Hematopoietic multipotent progenitor cell treated with erythropoietin and hydrocortisone succinate and interleukin-3 and kit ligand, for 15 days (in vitro differentiated cells): ENCODE data around the gene PAX2.

Experiments
- DNase-seq: peaks from one replicate; pipeline ENCODE4 v3.0.0-alpha.2; 2015; ENCODE audit warnings: low spot score

PAX2 gene

DNA sequence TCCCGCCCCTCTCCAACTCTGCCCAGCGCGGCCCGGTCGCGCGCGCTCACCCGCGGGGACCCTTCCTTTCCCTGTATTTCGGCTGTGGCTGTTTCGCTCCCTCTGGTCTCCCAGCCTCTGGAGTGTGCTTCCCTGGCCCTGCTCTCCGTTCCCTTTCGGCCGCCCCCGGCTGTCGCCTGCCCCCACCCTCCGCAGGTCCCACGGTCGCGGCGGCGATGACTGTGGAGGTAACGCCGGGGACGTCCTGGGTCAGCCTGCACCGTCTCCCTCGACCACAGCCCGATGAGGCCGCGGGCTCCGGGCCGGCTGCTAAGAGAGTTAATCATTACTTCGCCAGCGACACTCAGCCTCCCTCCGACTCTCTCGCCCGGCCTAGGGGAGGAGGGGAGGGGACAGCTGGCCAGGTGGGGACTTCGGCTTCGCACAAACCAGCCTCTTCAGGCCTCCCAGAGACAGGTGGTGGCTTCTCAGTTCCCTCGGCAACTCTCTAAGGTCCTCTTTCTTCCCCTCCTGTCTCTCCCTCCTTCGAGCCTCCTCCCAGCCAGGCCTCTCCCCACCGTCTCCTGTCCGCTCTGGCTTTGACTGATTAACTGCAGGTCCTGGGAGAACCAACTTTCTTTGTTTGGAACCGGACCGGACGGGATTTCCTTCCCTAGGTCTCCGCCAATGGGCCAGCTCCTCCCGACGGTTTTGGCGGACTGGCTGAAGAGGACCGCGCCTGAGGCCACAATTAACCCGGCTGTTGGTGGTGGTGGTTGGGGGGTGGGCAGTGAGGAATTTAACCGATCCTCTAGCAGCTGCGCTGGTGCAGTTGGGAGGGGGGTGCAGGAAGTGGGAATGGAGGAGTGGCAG, 5.6 kb upstream of the PAX2 start:
- no peak for DNase-seq

DNA sequence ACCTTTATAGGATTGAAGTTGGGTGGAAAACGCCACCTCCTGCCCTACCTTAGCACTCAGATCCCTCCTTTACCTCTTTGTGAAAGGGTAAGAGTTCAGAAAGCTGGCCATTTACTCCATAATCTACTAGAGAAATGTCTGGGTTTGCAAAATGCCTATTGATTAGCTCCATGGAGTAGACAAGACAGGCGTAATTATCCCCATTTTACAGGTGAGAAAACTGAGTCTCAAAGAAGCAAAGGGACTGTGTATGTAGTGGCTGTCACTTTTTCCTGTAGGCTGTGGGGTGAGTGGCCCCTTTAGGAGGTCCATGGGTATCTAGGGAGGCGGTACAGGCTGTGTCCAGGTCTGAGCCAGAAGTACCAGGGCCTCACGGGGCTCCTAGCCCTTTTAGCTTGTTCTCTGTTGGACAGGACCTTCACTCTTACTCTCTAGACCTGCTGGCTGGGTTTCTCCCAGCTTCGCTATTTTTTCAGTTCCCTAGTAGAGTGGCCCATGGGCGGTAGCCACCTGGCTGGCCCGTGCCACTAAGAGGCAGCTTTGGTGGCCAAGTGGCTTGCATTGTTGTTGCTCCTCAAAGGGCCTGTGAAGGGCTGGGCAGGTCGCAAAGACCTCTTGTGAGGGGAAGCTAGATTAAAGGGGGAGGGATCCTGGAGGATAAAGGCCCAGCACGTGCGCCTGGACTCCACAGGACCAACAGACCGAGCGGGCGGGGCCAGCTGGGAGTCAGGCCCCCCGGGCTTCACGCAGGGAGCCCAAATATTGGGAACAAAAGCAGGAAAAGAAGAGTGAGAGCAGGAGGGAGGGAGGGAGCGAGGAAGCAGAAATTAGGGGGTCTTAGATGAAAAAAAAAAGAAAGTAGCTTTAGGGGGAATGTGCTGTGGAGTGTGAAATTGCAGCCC, 4.7 kb upstream of the PAX2 start:
- DNase-seq: no peak

DNA sequence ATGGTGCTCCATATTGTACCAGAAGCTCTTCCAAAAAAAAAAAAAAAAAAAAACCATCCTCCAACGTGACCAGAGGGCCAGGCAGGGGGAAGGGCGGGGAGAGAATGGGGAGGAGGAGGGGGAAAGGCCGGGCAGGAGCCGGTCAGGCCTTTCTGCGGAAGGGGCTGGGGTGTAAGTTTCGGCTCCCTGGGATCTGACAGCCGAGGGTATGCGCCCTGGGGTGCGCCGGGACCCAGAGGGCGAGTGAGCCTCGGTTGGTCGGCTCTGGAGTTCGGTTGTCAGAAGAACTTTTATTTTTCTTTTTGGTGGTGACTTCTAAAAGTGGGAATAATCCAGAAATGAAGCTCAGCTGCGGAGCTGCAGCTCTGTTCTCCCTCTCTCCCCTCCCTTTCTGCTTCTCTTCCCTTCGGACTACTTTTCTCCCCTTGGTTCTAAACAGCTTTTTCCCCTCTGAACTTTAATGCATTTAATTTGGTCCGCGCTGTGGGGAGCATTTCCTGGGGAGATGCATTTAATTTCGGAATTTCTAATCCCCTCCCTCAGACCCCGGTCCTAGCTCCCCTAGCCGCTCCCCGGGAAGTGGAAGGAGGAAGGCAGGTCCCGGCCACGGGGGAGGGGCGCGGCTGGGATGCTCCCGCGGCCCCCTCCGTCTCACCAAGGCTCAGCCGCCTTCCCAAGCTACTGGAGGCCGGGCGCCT, 3.9 kb upstream of the PAX2 start:
- DNase-seq: no peak

DNA sequence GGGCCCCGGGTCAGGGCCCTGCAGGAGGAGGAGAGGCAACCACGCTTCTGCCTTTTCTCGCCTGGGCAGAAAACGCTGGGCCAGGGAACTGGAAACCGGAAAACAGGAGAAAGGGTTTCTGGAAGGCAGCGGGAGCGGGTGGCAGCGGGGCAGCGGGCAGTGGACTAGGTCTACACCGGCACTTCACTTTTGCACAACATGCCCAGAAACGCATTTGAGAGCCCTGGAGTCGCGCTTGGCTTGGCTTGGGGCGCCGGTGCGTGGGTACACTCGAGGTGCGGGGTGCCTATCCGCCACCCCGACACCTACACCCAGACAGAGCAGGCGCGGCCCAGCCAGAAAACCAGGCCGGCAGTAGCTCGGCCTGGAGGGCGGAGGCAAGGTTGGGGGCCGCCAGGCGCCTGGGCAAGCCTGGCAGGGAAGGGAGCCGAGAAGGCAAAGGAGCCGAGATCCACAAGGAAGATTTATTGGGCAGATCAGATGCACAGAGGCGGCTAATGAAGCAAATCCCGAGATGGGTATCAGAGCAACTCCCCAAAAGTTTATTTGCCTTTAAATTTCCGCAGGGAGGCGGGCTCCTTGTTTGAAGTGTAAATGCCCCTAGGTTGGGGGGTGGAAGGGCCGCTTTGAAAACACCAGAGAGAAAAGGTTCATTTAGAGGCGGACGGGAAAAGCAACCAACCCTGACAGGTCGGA, 3.2 kb upstream of the PAX2 start:
- DNase-seq: no peak

DNA sequence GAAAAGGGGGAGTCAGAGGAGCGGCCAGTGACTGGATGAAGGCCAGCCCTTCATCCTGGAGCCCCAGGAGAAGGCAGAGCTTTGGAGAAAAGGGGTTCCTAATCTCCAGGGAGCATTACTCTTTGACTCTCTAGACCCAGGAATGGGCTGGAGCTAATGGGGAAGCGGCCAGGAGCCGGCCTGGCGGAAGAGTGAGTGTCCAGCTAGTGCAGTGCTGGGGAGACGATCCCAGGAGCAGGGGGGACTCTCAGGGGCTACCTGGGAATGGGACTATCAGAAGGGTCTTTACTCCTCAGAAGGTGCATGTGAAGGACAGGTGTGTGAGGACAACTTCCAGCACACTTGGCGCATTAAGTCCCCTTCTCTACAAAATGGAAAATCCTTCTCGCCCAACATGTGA, 2.4 kb upstream of the PAX2 start:
- DNase-seq: no peak

DNA sequence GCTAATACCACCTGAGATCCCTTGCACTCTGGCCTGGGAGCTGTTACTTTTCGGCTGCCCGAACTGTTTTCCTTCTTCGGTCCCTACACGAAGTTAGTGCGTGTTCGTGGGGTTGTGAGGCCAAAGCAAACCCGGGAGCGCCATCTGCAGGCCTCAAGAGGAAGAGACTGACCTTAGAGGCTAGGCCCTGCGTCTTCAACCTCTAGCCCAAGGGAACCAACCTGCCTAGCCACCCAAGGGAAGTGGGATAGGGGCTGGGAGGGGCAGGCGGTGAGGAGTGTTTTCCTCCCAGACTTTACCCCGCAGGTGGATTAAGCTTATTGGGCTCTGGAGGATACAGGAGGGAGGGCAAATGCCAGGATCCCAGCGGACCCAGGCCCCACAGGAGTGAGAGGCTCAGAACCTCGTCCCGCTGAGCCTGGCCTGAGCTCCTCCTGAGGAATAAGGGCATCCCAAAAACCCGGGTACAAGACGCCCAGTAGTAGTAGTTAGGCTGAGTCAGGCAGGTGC, 1.7 kb upstream of the PAX2 start:
- peak; percentile 39 for DNase-seq

DNA sequence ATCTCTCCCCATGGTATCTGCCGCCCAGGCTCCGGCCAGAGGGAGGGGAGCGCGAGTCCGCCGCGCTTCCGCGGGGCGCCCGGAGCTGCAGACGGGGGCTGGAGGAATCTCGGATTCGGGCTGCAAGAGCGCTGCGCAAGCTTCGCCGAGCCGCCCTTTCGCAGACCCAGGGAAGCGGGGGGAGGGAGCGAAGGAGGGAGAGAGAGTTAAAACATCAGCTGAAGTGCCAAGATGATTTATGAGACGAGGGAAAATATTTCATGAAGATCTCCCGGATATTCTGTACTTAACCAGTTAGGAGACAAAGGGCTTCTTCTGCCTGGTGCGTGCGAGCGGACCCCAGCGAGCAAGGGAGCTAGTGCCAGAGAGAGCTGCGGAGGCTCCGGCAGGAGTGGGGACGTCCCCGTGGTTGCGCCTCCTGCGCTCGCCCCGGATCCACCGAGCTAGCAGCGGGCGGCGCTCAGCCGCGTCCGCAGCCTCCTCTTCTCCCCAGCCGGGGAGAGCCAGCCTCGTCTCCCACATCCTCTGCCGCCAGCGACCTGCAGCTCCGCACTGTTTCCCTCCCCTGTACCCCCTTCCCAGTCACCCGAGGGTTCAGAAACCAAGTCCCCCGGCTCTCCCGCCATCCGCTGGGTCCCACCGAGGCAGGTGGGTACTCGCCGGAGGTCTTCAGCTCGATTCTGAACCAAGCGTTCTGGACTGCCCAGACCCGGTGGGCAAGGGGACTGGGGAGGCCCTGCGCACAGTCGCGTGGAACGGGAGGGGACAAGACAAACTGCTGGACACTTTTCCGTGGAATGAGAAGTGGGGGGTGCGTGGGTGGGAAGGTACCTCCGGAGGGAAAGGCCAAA, 1.0 kb upstream of the PAX2 start:
- DNase-seq: no peak

DNA sequence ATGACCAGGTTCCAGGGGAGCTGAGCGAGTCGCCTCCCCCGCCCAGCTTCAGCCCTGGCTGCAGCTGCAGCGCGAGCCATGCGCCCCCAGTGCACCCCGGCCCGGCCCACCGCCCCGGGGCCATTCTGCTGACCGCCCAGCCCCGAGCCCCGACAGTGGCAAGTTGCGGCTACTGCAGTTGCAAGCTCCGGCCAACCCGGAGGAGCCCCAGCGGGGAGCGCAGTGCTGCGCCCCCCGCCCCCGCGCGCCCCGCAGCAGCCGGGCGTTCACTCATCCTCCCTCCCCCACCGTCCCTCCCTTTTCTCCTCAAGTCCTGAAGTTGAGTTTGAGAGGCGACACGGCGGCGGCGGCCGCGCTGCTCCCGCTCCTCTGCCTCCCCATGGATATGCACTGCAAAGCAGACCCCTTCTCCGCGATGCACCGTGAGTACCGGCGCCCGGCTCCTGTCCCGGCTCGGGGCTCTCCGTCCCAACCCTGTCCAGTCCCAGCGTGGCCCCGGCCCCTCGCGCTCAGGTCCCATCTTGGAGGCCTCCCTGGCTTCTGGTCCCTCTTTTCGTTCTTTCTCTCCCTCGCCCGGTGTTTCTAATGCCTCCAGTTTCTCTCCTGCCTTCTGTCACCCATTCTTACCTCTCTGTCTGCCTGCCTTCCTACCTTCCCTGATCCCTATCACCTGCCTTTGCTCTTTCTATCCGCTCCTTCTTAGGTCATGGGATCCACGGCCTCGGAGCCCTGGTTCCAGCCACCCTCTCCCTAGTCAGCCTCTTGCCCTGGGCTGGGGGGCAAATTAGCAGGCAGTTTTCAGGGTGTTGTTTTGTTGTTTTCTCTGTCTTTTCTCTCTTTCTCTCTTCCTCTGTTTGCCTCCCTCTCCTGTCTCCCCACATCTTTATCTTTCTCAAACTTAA, 751 bp downstream of the PAX2 start:
- DNase-seq: no peak

DNA sequence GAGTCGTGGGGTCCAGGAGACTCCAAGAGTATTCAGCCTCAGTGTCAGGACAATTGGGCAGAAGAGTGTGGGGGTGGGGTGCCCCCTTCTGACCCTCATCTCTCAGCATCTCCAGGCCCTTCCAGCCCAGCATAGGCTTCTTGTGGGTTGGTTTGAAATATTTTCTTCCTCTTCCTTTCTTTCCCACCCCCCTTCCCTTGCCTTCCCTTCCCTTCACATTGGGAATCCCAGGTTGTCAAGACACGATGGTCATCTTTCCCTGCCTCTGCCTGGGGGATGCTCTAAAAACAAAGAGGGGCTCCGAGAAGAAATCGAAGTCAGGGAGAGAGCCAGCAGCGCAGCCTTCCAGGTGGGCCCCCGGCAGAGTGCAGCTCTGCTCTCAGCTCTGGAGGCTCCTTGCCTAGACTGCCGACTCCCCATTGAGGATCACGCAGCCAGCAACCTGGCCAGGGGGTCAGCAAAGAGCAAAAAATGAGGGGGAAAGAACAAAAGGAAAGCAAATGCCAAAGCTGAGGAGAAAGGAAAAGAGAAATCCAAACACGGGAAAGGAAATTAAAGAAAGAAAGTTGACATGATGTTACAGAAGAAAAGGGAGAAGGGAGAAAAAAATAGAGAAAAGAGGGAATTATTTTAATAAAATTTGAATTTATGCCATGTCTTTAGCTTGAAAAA, 1.5 kb downstream of the PAX2 start:
- DNase-seq: no peak

DNA sequence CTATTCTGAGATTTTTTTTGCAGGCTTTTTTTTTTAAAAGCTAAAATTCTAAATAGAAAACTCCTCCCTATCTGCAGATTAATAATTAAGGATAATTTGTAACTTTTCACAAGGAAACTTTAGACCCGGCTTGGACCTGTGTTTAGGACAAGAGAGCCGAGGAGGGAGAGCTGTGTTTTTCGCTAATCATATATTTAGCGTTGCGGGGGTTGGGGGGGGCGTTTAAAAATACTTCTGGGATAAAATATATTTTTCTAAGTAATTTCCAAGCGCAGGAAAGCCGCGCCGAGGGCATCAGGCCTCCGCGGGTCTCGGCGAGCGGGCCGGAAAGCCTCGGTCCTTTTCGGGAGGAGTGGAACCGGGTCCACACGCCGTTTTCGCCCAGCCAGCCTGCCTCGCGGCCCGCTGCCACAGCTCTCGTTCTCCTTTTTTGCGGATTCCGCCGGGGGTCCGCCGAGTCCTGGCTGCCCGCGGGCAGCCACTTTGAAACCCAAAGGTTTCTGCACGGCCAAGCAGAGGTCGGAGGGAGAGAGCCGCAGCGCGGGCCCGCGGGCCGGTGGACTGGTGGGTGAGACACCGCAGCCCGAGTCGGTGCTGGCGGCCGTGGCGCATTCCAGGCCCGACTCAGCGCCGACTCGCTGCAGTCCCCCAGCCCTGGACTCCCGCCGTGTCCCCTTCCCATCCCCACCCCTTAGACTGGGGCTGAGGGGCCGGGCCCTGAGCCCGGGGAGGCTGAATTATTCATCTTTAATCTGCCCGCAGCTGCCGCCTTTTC, 2.3 kb downstream of the PAX2 start:
- no peak for DNase-seq

DNA sequence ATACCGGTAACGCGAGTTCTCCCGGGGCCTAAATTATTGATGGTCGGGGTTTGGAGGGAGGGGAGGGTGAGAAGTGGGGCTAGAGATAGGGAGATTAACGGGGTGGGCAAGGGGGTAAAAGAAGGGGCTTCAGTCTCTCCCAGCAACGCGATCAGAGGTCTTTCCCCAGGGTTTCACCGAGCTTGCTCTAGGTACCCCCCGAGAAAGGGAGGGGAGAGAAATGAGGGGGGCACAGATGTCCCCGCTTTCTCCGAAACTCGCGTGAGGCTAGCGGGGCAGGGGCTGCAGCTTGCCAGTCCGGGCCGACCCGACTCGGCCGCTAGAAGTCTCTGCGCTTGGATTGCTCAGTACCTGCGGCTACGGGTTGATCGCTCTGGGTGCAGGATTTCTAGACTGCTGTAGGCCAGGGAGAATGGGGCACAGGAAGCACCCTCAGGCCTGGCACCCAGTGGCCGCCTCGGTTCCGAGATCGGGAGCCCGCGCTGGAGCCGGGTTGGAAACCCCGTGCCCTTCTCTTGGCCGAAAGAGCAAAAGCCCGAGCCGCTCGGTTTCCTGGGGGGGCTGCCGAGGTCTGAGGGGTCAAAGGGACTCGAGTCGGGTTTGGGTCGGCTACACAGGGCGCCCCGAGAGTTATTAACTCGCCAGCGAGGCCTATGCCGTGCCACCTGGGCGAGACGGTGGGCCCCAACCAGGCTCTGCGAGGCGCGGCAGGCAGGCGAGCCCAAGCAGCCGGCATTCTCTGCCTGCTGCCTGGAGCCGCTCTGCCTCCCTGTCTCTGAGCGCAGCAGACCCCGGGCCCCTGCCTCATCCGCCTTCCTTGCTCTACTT, 3.1 kb downstream of the PAX2 start:
- no peak for DNase-seq

DNA sequence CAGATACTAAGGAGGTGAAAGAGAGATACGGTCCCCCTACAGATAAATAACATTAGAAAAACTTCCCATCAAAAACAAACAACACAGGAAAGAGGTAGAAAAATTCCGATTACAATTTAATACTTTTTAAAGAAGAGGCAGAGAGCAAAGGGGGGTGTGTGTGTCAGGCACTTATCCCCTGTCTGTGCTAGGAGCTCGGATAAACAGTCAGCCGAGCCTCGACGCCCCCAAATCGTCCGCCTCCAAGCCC, 3.6 kb downstream of the PAX2 start:
- no peak for DNase-seq

DNA sequence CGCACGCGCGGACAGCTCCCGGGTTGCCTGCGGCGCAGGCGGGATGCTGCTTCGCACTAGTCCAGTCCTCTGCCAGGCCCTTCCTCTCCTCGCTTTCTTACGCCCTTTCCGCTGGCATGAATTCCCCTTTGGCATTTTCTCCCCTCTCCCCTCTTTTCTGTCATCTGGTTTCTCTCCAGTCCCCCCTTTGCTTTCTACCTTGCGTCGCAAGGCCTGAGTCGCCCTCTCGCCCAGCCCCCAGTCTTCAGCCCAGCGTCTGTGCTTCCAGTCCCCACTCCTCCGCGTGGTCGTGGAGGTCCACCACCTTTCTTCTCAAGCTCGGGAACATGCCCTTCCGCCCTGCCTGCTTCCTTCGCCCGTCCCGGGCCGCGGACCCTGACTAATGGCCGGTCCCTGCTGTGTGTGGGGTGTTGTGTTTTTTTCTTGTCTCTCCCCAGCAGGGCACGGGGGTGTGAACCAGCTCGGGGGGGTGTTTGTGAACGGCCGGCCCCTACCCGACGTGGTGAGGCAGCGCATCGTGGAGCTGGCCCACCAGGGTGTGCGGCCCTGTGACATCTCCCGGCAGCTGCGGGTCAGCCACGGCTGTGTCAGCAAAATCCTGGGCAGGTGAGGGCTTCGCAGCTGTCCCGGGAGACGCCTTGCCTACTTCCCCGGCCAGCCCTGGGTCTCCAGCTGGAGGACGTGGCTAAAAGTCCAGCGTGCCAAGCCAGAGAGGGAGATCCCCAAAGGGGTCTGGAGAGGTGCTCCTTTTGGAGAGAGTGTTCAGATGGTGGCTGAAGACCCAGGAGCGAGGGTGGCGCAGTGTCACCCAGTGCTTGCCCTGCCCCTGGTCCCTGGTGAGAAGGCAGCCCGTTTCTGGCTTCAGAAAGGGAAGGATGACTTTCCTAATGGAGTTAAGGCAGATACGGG, 4.2 kb downstream of the PAX2 start:
- DNase-seq: no peak

DNA sequence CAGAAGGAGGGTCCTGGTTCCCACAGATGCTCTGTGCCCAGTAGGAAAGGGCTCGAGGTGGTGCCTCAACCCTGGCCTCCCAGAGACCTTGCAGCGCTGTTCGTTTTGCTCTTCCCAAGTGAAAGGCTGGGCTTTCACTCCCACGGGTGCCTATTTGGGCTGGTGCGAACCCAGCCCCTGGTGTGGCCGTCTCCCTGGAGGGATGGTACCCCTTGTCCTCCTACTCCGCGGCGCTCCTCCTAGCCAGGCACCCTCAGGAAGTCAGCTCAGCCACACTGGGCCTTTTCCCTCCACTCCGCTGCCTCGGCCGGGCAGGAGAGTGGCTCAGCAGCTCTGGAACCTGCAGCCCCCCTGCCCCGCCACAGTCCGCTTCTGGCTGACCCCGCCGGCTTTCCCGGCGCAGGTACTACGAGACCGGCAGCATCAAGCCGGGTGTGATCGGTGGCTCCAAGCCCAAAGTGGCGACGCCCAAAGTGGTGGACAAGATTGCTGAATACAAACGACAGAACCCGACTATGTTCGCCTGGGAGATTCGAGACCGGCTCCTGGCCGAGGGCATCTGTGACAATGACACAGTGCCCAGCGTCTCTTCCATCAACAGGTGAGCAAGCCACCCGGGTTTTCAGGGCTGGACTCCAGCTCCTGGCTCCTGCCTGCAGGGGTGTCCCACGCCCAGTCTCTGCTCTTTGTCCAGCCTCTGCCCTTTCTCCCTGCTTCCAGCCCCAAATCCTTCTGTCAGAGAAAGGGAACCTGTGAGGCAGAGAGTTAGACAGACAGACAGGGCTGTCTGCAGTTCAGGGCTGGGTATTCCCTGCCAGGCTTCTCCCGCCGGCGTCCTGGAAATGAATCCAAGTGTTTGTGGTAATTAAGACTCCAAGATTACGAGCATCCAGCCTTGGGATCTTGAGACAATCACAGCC, 5.2 kb downstream of the PAX2 start:
- no peak for DNase-seq

DNA sequence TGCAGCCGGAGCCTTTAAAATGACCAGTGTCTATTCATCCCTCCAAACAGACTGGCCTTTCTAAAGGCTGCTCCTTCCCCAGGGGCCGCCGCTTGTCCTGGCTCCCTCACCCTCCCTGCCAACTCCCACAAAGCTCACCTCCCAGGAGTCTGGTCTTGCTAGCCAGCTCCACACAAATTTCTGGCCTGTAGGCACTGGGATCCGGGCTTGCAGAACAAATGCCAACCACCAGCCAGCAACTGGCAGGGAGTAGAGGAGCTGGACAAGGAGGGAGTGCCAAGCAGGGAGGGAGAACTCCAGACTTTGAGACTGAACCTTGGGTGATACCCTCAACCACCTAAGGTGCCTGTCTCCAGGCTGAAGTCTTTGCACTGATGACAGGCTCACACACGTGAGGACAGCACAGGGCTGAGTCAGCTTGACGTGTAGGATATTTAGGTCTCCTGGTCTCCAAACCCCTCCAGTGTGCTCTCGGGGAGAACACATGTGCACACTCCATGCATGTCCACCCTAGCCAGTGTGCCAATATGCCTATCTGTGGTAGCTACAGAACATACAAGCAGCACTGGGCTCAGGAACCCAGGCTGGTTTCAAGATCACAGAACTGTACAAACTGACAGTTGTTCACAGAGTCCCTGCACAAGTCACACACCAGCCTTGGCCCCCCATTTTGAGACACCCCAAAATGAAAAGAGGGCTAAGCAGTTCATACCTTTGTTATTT, 6.0 kb downstream of the PAX2 start:
- DNase-seq: no peak
